Cortex of kidney (tissue), 1 donor: ENCODE results near the gene EPS8L2.

Experiments
- DNase-seq: peaks from one replicate; lab custom pipeline; 2025; lab: John Stamatoyannopoulos, UW

EPS8L2 gene

DNA sequence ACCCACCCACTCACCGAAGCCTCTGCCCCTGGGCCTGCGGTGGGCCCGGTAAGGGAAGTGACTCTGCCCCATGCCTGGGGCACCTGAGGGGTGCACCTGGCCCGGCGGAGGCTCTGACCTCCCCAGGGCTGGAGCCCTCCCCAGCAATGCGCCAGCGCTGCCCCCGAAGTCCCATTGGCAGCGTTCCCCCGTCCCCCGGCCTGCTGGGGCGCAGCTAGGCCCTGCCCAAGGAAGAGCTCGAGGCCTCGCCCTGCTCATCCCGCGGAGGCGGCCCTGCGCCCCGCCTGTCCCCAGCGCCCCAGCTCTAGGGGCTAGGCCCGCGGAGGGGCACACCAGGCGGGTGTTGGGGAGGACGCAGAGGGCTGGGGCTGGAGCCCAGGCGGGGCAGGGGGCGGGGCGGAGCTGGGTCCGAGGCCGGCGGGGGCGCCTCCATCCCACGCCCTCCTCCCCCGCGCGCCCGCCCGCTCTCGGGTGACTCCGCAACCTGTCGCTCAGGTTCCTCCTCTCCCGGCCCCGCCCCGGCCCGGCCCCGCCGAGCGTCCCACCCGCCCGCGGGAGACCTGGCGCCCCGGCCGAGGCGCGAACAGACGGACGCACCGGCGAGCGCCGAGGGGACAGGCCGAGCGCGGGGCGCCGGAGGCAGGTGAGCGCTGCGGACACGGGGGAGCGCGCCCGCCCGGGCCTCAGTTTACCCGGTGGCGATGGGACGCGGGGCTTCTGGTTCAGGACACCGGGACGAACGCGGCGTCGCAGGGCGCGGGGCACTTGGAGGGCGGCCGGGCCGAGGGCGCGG lies at the start of gene EPS8L2:
TSS of gene EPS8L2 (plus strand) at position 586 of the 793 bp plus-strand sequence. CDS start 3,177 bp downstream, outside the sequence.
- DNase-seq = no peak

GRCh38 chr11:656426-656825 lies 49.6 kb upstream of the EPS8L2 start:
- DNase-seq = no peak

DNA sequence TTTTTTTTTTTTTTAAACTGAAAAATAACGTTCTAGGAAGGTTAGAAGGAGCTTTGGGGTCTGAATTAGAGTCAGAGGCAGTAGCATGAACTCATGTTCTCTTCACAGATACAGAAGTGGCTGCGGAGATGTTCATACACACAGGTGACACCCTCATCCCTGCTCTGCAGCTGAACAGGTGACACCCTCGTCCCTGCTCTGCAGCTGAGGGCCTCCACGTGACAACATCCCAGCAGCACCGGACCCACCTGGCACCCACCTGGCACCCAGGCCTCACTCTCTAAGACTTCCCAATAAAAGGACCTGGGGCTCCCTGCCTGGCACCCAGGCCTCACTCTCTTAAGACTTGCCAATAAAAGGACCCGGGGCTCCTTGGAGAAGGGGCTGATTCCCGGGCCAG lies 49.2 kb upstream of the EPS8L2 start:
- DNase-seq = no peak

- DNase-seq = no peak
Observed at GRCh38 chr11:657691-658126, 48.3 kb upstream of the EPS8L2 start.

DNA sequence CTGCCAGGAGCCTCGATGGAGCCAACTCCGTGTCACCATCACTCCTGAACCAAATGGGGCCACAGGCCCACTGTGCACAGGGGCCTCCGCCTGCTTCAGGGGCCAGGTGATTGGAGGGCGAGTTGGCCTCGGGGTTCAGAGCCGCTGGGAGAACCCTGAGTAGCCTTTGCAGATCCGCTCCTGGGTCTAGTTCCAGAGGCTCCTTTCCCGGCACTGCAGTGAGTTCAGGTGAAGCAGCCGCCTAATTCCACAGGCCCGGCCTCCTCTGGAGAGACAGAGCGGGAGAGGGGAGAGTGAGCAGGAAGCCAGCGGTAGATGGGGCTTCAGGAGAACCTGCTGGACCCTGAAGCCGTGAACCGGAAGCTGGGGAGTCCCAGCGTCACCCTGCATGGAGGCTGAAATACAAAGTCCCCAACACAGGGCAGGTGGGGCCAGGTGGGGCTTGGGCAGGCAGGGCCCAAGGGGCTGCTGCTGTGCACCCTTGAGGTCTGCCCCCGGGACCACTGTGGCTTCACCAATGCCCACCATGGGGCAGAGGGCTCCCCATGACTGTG lies 46.4 kb upstream of the EPS8L2 start:
- DNase-seq = no peak

- no peak for DNase-seq
Observed at GRCh38 chr11:660281-660680, 45.8 kb upstream of the EPS8L2 start.

DNA sequence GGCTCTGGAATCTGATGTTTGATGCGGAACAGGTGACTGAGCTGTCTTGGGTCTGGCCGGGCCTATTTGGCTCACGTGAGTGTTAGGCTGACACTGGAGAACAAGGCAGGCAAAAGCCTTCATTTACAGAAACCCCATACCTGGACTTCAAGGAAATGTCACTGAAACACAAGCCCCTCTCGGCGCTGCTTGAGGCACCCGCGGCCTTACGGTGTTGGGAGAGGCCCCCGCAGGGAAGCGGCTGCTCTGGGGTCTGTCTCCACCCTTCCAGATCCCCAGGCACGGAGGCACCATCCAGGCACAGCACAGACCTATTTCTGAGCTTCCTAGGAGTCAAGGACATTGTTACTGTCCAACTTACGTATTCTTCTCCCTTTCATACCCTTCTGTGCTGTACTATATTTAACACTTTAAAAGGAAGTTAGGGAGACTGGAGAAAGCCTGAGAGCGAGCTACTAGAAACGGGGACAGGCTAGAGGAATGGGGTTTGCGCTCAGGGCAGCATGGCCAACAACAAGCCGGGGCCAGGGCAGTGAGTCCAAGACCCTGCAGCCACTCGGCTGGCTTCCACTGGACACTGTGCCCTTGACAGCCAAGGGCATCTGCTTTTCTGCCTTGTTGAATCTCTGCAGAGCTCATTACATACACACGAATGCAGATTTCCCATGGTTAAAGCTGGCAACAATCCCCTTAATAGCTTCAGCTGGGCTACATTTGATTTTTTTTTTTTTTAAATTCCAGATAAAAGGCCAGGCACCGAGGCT lies 45.2 kb upstream of the EPS8L2 start:
- no peak for DNase-seq

DNA sequence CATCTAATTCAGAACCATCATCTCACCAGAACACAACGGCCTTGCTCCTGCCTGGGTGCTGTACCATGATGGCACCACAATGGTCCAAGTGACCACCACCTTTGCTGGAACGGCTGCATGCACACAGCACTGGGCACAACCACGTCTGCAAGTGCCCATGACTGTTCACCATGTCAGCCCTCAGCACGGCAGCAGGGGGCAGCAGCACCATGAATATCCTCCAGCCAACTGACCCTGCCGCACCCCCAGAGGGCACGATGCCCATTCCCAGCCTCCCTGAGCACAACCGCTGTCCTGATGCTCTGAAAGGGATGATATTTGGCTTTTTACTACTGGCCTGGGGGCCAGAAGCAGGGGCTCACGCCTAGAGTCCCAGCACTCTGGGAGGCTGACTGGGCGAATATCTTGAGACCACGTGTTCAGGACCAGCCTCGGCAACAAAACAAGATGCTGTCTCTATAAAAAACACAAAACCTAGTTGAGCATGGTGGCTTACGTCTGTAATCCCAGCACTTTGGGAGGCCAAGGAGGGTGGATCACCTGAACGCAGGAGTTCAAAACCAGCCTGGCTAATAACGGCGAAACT lies 43.2 kb upstream of the EPS8L2 start:
- DNase-seq = no peak

- no peak for DNase-seq
Observed at GRCh38 chr11:665062-665703, 40.8 kb upstream of the EPS8L2 start.

DNA sequence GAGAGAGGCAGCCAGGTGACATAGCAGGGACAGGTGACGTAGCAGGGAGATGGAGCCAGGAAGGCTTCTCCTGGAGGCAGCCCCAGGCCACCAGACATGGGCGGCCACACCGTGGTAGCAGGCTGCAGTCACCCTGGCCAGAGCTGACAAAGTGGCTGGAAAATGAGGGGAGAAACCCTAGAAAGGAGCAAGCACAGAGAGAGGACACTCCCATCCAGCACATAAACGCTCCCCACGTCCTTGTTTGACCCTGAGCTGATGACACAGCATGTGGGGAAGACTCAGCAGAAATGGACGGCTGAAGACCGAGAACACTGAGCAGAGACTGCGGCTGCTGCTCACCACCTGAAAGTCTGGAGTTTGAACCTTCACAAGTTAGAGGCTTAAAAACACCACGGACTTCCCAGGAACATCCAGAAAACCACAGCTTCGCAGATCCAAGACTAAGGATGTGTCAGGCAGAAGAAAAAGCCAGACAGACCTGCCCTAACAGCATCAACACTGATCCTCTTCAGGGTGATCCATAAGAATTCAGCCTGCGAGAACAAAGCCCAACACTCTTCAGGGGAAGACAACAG lies 40.2 kb upstream of the EPS8L2 start:
- no peak for DNase-seq

DNA sequence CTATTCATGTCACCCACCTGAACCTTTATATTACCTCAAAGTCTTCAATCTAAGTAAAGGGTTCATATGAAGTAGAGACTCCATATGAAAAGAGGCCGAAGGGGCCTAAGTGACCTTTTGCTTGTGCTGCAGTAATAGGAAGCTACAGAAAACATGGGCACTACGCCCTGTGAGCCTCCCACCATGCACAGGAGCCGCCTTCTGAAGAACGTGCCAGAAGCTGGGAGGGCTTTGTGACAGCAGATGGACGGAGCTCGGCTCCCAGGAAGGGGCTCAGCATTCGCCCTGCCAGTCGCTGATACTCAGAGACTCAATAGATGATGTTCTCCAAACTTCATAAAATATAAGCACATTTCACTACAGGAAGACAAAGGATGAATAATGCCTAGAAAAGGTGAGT lies 32.2 kb upstream of the EPS8L2 start:
- no peak for DNase-seq

- no peak for DNase-seq
Observed at GRCh38 chr11:674406-674805, 31.6 kb upstream of the EPS8L2 start.

DNA sequence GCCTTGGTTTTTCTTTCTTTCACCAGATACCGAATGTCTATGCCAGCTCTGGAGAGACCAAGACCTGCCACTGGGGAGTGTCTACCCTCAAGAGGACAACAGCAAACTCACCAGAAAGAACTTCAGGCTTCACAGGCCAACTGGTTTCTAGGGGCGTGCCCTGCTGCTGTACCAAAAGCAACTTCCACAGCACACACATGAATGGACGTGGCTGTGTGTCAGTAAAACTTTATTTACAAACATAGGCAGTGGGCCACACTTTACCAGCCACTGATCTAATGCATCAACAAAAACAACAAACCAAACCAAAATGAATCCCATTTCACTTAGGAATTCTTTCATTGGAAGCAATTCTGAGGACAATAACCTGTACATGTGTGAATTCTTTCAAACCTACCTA lies 27.7 kb upstream of the EPS8L2 start:
- no peak for DNase-seq

DNA sequence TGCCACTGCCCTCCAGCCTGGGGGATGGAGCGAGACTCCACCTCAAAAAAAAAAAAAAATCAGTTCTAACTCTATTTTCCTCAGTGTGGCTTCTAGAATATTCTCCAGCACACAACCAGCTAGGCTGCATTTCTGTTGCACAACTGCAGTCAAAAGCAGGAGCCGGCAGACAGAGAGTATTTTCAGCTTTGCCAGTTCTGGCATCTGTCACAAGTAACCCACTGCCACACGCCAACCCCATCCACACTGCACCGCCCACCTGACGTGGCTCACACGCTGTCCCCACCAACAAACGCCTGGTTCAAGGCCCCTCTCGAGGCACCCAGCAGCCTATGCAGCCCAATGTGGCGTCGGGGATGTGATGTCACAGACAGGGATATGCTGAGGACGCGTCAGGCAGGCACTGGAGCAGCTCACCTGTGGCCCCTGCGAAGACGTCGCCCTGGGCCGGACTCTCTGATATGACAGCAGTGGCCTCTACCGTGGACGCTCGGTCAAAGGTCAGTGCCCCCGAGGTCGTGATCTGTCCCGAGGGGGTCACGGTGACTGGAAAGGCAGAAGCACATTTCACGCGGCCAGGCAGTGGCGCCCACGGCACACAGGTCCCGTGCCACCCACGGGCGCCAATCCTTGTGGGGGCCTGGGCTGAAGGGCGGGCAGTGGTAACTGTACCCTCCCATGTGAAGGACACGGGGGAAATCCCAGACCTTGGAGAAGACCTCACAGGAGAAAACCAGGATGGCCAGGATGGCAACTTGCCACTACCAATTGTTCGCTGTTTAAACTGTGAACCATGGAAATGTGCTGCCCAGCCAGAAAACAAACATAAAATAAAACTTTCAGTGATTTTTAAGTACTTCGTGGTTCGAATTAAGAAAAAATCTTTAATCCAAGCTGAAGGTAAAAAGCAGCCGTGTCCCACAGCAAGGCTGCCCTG lies 26.5 kb upstream of the EPS8L2 start:
- no peak for DNase-seq

DNA sequence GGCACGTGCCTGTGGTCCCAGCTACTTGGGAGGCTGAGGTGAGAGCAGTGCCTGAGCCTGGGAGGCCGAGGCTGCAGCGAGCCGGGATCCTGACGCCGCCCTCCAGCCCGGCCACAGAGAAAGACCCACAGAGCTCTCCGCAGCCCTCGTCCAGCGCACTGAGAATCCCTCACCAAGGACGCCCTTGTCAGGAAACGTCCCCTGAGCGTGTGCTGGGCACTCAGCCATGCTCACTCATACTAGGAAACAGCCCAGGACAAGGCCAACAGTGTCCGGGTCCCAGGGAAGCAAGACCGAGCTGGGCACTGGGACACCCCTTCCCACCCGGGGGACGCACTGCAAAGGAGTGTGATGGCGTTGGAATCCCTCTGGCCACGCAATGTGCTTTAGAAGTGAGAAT lies 25.6 kb upstream of the EPS8L2 start:
- DNase-seq = no peak

DNA sequence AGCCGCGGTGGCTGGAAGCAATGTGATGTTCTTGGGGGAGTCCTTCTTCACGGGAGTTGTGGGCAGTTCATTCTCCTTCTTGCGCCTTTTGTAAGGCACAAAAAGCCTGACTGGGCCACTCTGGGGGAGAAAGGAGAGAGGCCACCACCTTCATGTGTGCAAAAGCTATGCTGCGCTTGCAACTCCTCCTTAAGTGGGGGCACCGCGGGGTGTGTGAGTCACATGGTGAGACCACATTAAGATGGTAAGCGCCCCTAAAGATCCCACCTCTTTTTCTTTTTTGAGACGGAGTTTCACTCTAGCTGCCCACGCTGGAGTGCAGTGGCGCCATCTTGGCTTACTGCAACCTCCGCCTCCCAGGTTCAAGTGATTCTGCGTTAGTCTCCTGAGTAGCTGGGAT lies 25.1 kb upstream of the EPS8L2 start:
- no peak for DNase-seq

DNA sequence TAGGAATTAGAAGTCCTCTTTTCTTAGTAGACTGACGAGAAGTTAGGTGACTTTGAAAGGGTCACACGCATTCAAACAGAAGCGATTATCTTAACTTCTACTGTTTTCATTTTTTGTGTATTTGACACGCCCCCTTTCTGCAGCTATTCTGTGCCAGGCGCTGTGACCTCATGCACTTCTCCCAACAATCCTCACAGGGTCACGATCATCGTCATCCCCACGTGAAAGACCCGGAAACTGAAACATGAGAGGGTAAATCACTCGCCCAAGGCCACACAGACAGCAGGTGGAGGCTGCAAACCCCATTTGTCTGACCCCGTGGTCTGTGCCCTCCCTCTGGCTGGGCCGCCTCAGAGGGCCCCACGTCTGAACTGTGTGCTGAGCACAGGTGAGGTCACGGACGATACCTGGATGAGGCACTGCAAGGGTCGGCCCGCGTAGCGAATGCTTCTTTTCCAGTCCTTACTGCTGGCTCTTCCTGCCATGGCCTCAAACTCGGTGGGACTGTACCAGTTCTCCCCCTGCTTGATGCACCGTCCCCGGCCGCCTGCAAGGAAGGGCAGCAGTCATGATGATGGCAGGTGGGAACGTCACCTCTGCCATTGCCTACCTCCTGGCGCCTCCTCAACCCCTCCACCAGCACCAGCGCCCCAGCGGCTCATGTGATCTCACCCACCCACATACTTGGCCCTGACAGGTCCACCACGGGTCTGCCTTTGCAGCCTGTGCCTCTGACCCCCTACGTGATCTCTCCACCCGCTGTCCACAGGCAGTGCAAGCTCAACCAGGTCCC lies 19.4 kb upstream of the EPS8L2 start:
- DNase-seq = no peak

DNA sequence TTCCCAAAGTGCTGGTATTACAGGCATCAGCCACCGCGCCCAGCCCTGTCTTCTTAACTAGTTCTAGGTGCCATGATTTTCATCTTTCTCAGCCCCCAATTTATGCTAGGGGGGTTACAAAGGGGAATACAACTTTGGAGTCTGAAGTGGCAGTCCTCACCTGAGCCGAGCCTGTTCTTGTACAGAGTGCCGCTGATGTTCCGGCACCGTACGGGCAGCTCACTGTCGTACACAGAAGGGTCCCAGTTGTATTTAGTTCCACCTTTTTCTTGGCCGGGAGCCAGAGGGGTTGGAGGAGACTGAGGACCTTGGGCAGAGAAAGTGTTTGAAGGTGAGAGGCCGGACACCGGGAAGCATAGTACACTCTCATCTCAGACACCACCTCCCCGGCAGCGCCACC lies 18.3 kb upstream of the EPS8L2 start:
- DNase-seq = no peak

GRCh38 chr11:688681-689080 lies 17.4 kb upstream of the EPS8L2 start:
- no peak for DNase-seq

- no peak for DNase-seq
Observed at GRCh38 chr11:689625-690024, 16.4 kb upstream of the EPS8L2 start.
